HepG2 (cell line): ENCODE measurements around the gene SRCAP. TPM values are rescaled to one million over a fixed set of nuclear protein-coding genes. Genes with fewer than 3 reads are reported as not detected.

ENCODE experiments used
- ATAC-seq: fragments of 200-7000 bp; cut with Tn5 transposase; 3 replicates; pipeline ENCODE4 v1.9.1; 2020; ENCODE audit warnings: mild to moderate bottlenecking, moderate library complexity
- BruUV-seq: library from RNA; stranded (reverse); fragments of 400-500 nt; replicated peaks from 2 replicates; lab custom pipeline; 2021; lab: Mats Ljungman, UMichigan
- CTCF ChIA-PET: fragments of 300-600 bp; formaldehyde crosslinking; extraction: SDS; loops from one replicate; lab custom pipeline; 2021; ENCODE audit warnings: low total read pairs, inconsistent platforms, low intra/inter-chr PET ratio; lab: Yijun Ruan, JAX
- POLR2A ChIA-PET: fragments of 350-600 bp; sonication (Branson Sonifier 250); formaldehyde crosslinking; loops from one replicate; lab custom pipeline; 2020; ENCODE audit warnings: antibody characterized with exemption, inconsistent platforms; lab: Yijun Ruan, JAX
- DNase-seq: peaks from one replicate; pipeline ENCODE4 v3.0.0-alpha.2; 2015; ENCODE audit warnings: low spot score
- FAIRE-seq: peaks from 3 replicates; lab custom pipeline; 2011; peaks lifted over from hg19 to GRCh38; lab: Jason Lieb, UNC
- H2AFZ ChIP-seq: one replicate; pipeline ENCODE4 v1.6.1; 2011; ENCODE audit warnings: low read length, inconsistent platforms
- H3K27ac ChIP-seq: fragments of 300-600 bp; 3 replicates; pipeline ENCODE4 v1.8.0; 2011; ENCODE audit warnings: mixed run types, mild to moderate bottlenecking, mixed read lengths, low read length, inconsistent platforms; ENCODE audit not compliant: insufficient read depth; ENCODE audit errors: extremely low read length
- H3K27me3 ChIP-seq, 2 experiments: fragments of 200-600 bp in 1 of 2; 2 replicates in 1 of 2; 3 replicates in 1 of 2; pipeline versions ENCODE4 v1.6.0 to v1.8.0; 2011; ENCODE audit warnings: low read length in 2 of 2, mild to moderate bottlenecking in 2 of 2, moderate library complexity in 2 of 2, inconsistent platforms in 1 of 2; ENCODE audit not compliant: insufficient read depth in 2 of 2, control insufficient read depth in 1 of 2
- H3K36me3 ChIP-seq, 2 experiments: fragments of 200-600 bp in 1 of 2; replicated peaks in 1 of 2; 2 replicates in 1 of 2; 3 replicates in 1 of 2; pipeline versions ENCODE4 v1.5.1 to v1.8.0; 2011; ENCODE audit warnings: low read length in 2 of 2, inconsistent platforms in 1 of 2; ENCODE audit not compliant: insufficient read depth in 2 of 2, control insufficient read depth in 1 of 2
- H3K4me1 ChIP-seq: 2 replicates; pipeline ENCODE4 v1.5.1; 2012; ENCODE audit warnings: low read length, inconsistent platforms; ENCODE audit not compliant: insufficient read depth
- H3K4me2 ChIP-seq: 2 replicates; pipeline ENCODE4 v1.6.0; 2011; ENCODE audit warnings: low read depth, low read length, inconsistent platforms
- H3K4me3 ChIP-seq, 3 experiments: fragments of 200-600 bp in 1 of 3; sonication (generic), shearing (Covaris generic) in 1 of 3; replicated peaks in 1 of 3; 2 replicates each; pipeline ENCODE4 v1.5.1; 2011 to 2016; ENCODE audit warnings: low read length in 3 of 3, inconsistent platforms in 2 of 3, low read depth in 2 of 3, mild to moderate bottlenecking in 2 of 3, control low read depth in 1 of 3, mixed read lengths in 1 of 3; ENCODE audit not compliant: insufficient read depth in 1 of 3
- H3K79me2 ChIP-seq: one replicate; pipeline ENCODE4 v1.6.1; 2011; ENCODE audit warnings: low read length, inconsistent platforms; ENCODE audit not compliant: insufficient read depth
- H3K9ac ChIP-seq: 2 replicates; pipeline ENCODE4 v1.6.0; 2011; ENCODE audit warnings: mild to moderate bottlenecking, low read depth, low read length, inconsistent platforms; ENCODE audit not compliant: insufficient read depth
- H3K9me3 ChIP-seq: 2 replicates; pipeline ENCODE4 v1.5.1; 2012; ENCODE audit warnings: mild to moderate bottlenecking, low read length
- H4K20me1 ChIP-seq: 2 replicates; pipeline ENCODE4 v1.6.0; 2011; ENCODE audit warnings: inconsistent platforms, mild to moderate bottlenecking, low read length, moderate library complexity; ENCODE audit not compliant: insufficient read depth
- ARID2 ChIP-seq: sonication (generic); formaldehyde crosslinking; IDR thresholded peaks from 2 replicates; pipeline ENCODE4 v1.8.1; 2022; ENCODE audit warnings: mild to moderate bottlenecking, missing genetic modification reagents, borderline replicate concordance
- ERF ChIP-seq: IDR thresholded peaks from 2 replicates; pipeline ENCODE4 v1.6.1; 2018; ENCODE audit warnings: missing biosample characterization, missing genetic modification reagents
- HDAC6 ChIP-seq: fragments of 200-600 bp; sonication (generic); IDR thresholded peaks from 2 replicates; pipeline ENCODE4 v1.7.0; 2017; ENCODE audit warnings: mild to moderate bottlenecking, antibody characterized with exemption, low read length, low read depth
- HIVEP1 ChIP-seq: sonication (generic); formaldehyde crosslinking; IDR thresholded peaks from 2 replicates; pipeline ENCODE4 v1.4.0; 2020; ENCODE audit warnings: mild to moderate bottlenecking, missing genetic modification reagents
- HOXA3 ChIP-seq: sonication (generic); formaldehyde crosslinking; IDR thresholded peaks from 2 replicates; pipeline ENCODE4 v1.5.0; 2020; ENCODE audit warnings: missing genetic modification reagents
- KDM1A ChIP-seq: IDR thresholded peaks from 2 replicates; pipeline ENCODE4 v1.6.1; 2016; ENCODE audit warnings: missing compliant biosample characterization
- LBX2 ChIP-seq: sonication (generic); formaldehyde crosslinking; IDR thresholded peaks from 2 replicates; pipeline ENCODE4 v1.5.0; 2020; ENCODE audit warnings: missing genetic modification reagents, mild to moderate bottlenecking, borderline replicate concordance
- PAX8 ChIP-seq: sonication (generic); formaldehyde crosslinking; IDR thresholded peaks from 2 replicates; pipeline ENCODE4 v1.8.0; 2022; ENCODE audit warnings: mild to moderate bottlenecking, missing genetic modification reagents, borderline replicate concordance
- POLR2AphosphoS2 ChIP-seq: IDR thresholded peaks from 2 replicates; pipeline ENCODE4 v1.6.1; 2011; ENCODE audit warnings: low read depth, low read length, improper control_type of control experiment
- SIN3A ChIP-seq: IDR thresholded peaks from 2 replicates; pipeline ENCODE4 v1.6.1; 2011; ENCODE audit warnings: low read depth, mild to moderate bottlenecking, control low read depth, low read length, borderline replicate concordance
- ZNF10 ChIP-seq: sonication (generic); formaldehyde crosslinking; IDR thresholded peaks from 2 replicates; pipeline ENCODE4 v1.4.0; 2020; ENCODE audit warnings: mild to moderate bottlenecking, low read depth, missing genetic modification reagents, borderline replicate concordance
- ZNF383 ChIP-seq: sonication (generic); formaldehyde crosslinking; IDR thresholded peaks from 2 replicates; pipeline ENCODE4 v1.4.0; 2020; ENCODE audit warnings: missing genetic modification reagents, mild to moderate bottlenecking, borderline replicate concordance
- ZNF850 ChIP-seq: sonication (generic); formaldehyde crosslinking; conservative IDR thresholded peaks from 2 replicates; pipeline ENCODE4 v1.9.0; 2021; ENCODE audit warnings: mild to moderate bottlenecking, missing genetic modification reagents
- WGBS: methylation state at CpG from one replicate; pipeline ENCODE4 v1.1.6; 2017; ENCODE audit warnings: low lambda C conversion rate; 5-methylcytosine and 5-hydroxymethylcytosine counted together
- in situ Hi-C: cut with HindIII; loops from 2 replicates; pipeline ENCODE4 v1.10.0; 2017; ENCODE audit warnings: low pct_unique_long_range_greater_than_20kb; ENCODE audit not compliant: extremely low pct_ligation_motif_present
- intact Hi-C: fragments of 100-400 bp; cut with micrococcal nuclease; formaldehyde crosslinking; loops from one replicate; pipeline ENCODE4 v1.10.0; 2022; ENCODE audit not compliant: unreplicated experiment
- polyA plus RNA-seq, 8 experiments: library from polyadenylated mRNA; depleted of rRNA in 3 of 8; stranded (reverse) in 7 of 8; unstranded in 1 of 8; fragments of >200 nt; fragmentation: Illumina TruSeq in 4 of 8; extraction: Trizol in 4 of 8; gene quantifications; 2 replicates each; pipeline versions ENCODE4 v1.2.1 to v1.2.3, GENCODE V29; 2011 to 2016; ENCODE audit warnings: low read depth in 4 of 8, missing spikeins in 1 of 8, mixed read lengths in 1 of 8; ENCODE audit not compliant: insufficient read depth in 1 of 8
- total RNA-seq, 5 experiments: library from RNA; depleted of rRNA; stranded (reverse); fragments of >200 nt; fragmentation: Illumina TruSeq; extraction: Trizol; gene quantifications; 2 replicates each; pipeline ENCODE4 v1.2.3, GENCODE V29; 2016; ENCODE audit warnings: low read depth in 1 of 5
- TF ChIP-seq, protein P1 (sequence below), 2 experiments: sonication (generic) in 1 of 2; formaldehyde crosslinking in 1 of 2; IDR thresholded peaks; 2 replicates each; pipeline versions ENCODE4 v1.4.0 to v1.6.1; 2016 to 2020; ENCODE audit warnings: borderline replicate concordance in 1 of 2, low read depth in 1 of 2, mild to moderate bottlenecking in 1 of 2, missing genetic modification reagents in 1 of 2
- TF ChIP-seq, protein P2 (sequence below): sonication (generic); formaldehyde crosslinking; IDR thresholded peaks from 2 replicates; pipeline ENCODE4 v1.4.0; 2020; ENCODE audit warnings: missing genetic modification reagents

SRCAP gene
- total and polyA plus RNA-seq, 2 of the 13 experiments (the other 11 are each of a cell fraction or from before 2014, with no cell fraction given): 4.9 to 9.0 TPM

GRCh38 chr16:30766933-30767284 lies 67.9 kb downstream of the SRCAP start:
- no peaks in the 10 kb centered on the region; a peak in 1 of 5 replicates for H3K27me3 ChIP-seq
- ATAC-seq (no peak), DNase-seq (no peak), FAIRE-seq (no peak)
- no peak overlapping the region for H3K4me3 ChIP-seq
- H3K4me2 ChIP-seq: no peak overlapping the region
- POLR2A ChIA-PET: interaction anchor here (0.8 kb wide), 1 partner anchor 8 kb away, joined by 3 read pairs; no protein-coding TSS in a partner anchor
- no peak overlapping the region for H3K27ac ChIP-seq
- peaks cover 59 to 78% of the 10 kb centered on the region in 2 experiments for H3K36me3 ChIP-seq
- no peak for TF ChIP-seq SIN3A
- no peak for TF ChIP-seq HDAC6
- no peak for TF ChIP-seq POLR2AphosphoS2
- no peak for TF ChIP-seq PAX8
- TF ChIP-seq ZNF850 (CRISPR knock-in tag): no peak
- TF ChIP-seq, protein P1, sequence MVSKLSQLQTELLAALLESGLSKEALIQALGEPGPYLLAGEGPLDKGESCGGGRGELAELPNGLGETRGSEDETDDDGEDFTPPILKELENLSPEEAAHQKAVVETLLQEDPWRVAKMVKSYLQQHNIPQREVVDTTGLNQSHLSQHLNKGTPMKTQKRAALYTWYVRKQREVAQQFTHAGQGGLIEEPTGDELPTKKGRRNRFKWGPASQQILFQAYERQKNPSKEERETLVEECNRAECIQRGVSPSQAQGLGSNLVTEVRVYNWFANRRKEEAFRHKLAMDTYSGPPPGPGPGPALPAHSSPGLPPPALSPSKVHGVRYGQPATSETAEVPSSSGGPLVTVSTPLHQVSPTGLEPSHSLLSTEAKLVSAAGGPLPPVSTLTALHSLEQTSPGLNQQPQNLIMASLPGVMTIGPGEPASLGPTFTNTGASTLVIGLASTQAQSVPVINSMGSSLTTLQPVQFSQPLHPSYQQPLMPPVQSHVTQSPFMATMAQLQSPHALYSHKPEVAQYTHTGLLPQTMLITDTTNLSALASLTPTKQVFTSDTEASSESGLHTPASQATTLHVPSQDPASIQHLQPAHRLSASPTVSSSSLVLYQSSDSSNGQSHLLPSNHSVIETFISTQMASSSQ (IDR thresholded peaks at IDR 0.05; ENCODE audit: low read depth): no peak
- TF ChIP-seq, protein P1 (CRISPR knock-in tag; IDR thresholded peaks at IDR 0.05; ENCODE audit: borderline replicate concordance): no peak
- no peak for TF ChIP-seq KDM1A
- no peak for TF ChIP-seq HIVEP1 (CRISPR knock-in tag)
- no peak for TF ChIP-seq HOXA3 (CRISPR knock-in tag)
- TF ChIP-seq, protein P2, sequence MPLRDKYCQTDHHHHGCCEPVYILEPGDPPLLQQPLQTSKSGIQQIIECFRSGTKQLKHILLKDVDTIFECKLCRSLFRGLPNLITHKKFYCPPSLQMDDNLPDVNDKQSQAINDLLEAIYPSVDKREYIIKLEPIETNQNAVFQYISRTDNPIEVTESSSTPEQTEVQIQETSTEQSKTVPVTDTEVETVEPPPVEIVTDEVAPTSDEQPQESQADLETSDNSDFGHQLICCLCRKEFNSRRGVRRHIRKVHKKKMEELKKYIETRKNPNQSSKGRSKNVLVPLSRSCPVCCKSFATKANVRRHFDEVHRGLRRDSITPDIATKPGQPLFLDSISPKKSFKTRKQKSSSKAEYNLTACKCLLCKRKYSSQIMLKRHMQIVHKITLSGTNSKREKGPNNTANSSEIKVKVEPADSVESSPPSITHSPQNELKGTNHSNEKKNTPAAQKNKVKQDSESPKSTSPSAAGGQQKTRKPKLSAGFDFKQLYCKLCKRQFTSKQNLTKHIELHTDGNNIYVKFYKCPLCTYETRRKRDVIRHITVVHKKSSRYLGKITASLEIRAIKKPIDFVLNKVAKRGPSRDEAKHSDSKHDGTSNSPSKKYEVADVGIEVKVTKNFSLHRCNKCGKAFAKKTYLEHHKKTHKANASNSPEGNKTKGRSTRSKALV: no peak
- no peak for TF ChIP-seq ERF (CRISPR knock-in tag)
- TF ChIP-seq ARID2 (CRISPR knock-in tag): no peak
- TF ChIP-seq ZNF10 (CRISPR knock-in tag): no peak
- TF ChIP-seq ZNF383 (CRISPR knock-in tag): no peak
- no peak for TF ChIP-seq LBX2 (CRISPR knock-in tag)
- intact Hi-C loops: no loop called here
- BruUV-seq: no TSS peak
- no peak overlapping the region for H3K9ac ChIP-seq
- peaks cover 18% of the 10 kb centered on the region for H3K4me1 ChIP-seq
- in situ Hi-C loops: no loop called here
- H4K20me1 ChIP-seq: no peaks in the 10 kb centered on the region
- WGBS: 96% methylated on average over 4 of the region's 4 CpGs
- peaks cover 19% of the 10 kb centered on the region for H3K79me2 ChIP-seq
- CTCF ChIA-PET: no interaction called here
- no peak overlapping the region for H2AFZ ChIP-seq
- H3K9me3 ChIP-seq: no peaks in the 10 kb centered on the region
